ENCODE measurements around the gene ARHGAP4. TPM values are rescaled to one million over a fixed set of nuclear protein-coding genes. Genes with fewer than 3 reads are reported as not detected.

The ARHGAP4 gene
- total and polyA plus RNA-seq, 2 of the 4 experiments (the other 2 are of a cell fraction) = 0.18 to 0.72 TPM

GRCh38 chrX:153947009-153947769 is 21.1 kb upstream of the ARHGAP4 start:
- Histone ChIP-seq H3K9ac (ENCODE audit: low read depth, low read length) (no peak overlapping the region), H2BK120ac (ENCODE audit: low read depth, low read length) (no peak overlapping the region), H3K79me1 (ENCODE audit: low read depth in 1 of 2, low read length in 2 of 2) (no peaks in the 10 kb centered on the region; a peak in 1 of 4 replicates), H3K4ac (ENCODE audit: low read depth, low read length) (no peak overlapping the region), H2BK20ac (ENCODE audit: low read depth, low read length) (no peak overlapping the region), H3K18ac (ENCODE audit: low read depth, low read length) (no peak overlapping the region), H3K4me3 (ENCODE audit: insufficient read depth, low read depth, low read length) (no peak overlapping the region), H3K36me3 (ENCODE audit: control insufficient read depth, insufficient read depth, low read length) (peaks cover 23% of the 10 kb centered on the region), H2AFZ (replicated peaks; ENCODE audit: low read length, poor library complexity) (no peak overlapping the region), H2BK5ac (ENCODE audit: low read depth, low read length, poor library complexity, severe bottlenecking) (no peak overlapping the region), H2AK5ac (ENCODE audit: low read depth, low read length) (no peak overlapping the region), H3K27me3 (ENCODE audit: control insufficient read depth, insufficient read depth, low read length) (no peaks in the 10 kb centered on the region), H4K91ac (ENCODE audit: insufficient read depth, low read depth, low read length) (no peak overlapping the region), H3K9me1 (ENCODE audit: insufficient read depth, low read length) (no peaks in the 10 kb centered on the region), H3K9me3 (ENCODE audit: control insufficient read depth, insufficient read depth, low read length) (no peaks in the 10 kb centered on the region), H4K5ac (ENCODE audit: low read depth, low read length) (no peak overlapping the region), H3K27ac (ENCODE audit: insufficient read depth, low read length) (no peak overlapping the region), H3K4me1 (ENCODE audit: control insufficient read depth, insufficient read depth, low read length) (no peaks in the 10 kb centered on the region), H3K56ac (ENCODE audit: extremely low read depth, insufficient read depth, low read length) (no peak overlapping the region), H2AK9ac (replicated peaks; ENCODE audit: low read depth, low read length, poor library complexity) (no peak overlapping the region), H3K14ac (replicated peaks; ENCODE audit: low read depth, low read length) (no peak overlapping the region), H4K8ac (ENCODE audit: low read depth in 2 of 2, low read length in 2 of 2) (no peak overlapping the region), H3K4me2 (ENCODE audit: low read depth, low read length) (no peak overlapping the region), H3K23ac (ENCODE audit: low read depth, low read length) (no peak overlapping the region), H2BK15ac (ENCODE audit: low read depth, low read length) (no peak overlapping the region), H4K20me1 (ENCODE audit: insufficient read depth, low read length) (no peaks in the 10 kb centered on the region)
- TF ChIP-seq USF2 (IDR thresholded peaks at IDR 0.05; ENCODE audit: low read depth, low read length) (no peak), RCOR1 (IDR thresholded peaks at IDR 0.05; ENCODE audit: insufficient replicate concordance, low read length) (no peak), SMC3 (IDR thresholded peaks at IDR 0.05; ENCODE audit: low read depth, low read length) (peak; percentile 53), CHD1 (IDR thresholded peaks at IDR 0.05; ENCODE audit: low read depth, low read length) (no peak), ELK1 (IDR thresholded peaks at IDR 0.05; ENCODE audit: borderline replicate concordance, low read depth, low read length) (no peak), RAD21 (IDR thresholded peaks at IDR 0.05; ENCODE audit: low read length) (peak; percentile 62), CTCF (conservative IDR thresholded peaks at IDR 0.05; ENCODE audit: low read depth, low read length) (peak; percentile 89), MAFK (IDR thresholded peaks at IDR 0.05; ENCODE audit: low read depth, low read length) (no peak)
- in situ Hi-C loops (cut with MboI; ENCODE audit: low sequenced_read_pairs) (no loop called here), dilution Hi-C loops (cut with HindIII; ENCODE audit: low sequenced_read_pairs, unreplicated experiment) (no loop called here), intact Hi-C loops (cut with micrococcal nuclease) (loop anchor here (1.0 kb wide), 1 partner anchor 183 kb away; the partner anchor contains the start of gene PLXNB3)
- ChIA-PET CTCF (interaction anchor here (0.5 to 1.3 kb wide), 5 partner anchors 14 to 280 kb away, joined by 3 to 4 read pairs (median 3); no protein-coding TSS in a partner anchor), POLR2A (ENCODE audit: unreplicated experiment) (no interaction called here)
- DNase-seq = peak; percentile 68
- 61% methylated on average over 4 of the region's 19 CpGs; no CpG with 5 or more reads in 1 of the 2 experiments for WGBS, 2 experiments (ENCODE audit: extremely low coverage in 2 of 2, insufficient read length in 1 of 2)
- BruUV-seq (replicated peaks) = no TSS peak
- ATAC-seq (ENCODE audit: low read depth) = peak; percentile 91

Data from IMR-90 (cell line).